K562 (cell line): ENCODE results near the gene NECAB3. TPM values are rescaled to one million over a fixed set of nuclear protein-coding genes. Genes with fewer than 3 reads are reported as not detected.

Source experiments
- ARID4B ChIP-seq: sonication (generic); formaldehyde crosslinking; IDR thresholded peaks from 2 replicates; pipeline ENCODE4 v1.8.0; 2022; ENCODE audit warnings: mild to moderate bottlenecking, missing genetic modification reagents
- ETV1 ChIP-seq: fragments of 450-650 bp; conservative IDR thresholded peaks from 2 replicates; pipeline ENCODE4 v1.6.1; 2016; ENCODE audit warnings: missing genetic modification characterization, control low read depth, low read depth, missing compliant biosample characterization
- FOXO4 ChIP-seq: fragments of 450-650 bp; formaldehyde crosslinking; IDR thresholded peaks from 2 replicates; pipeline ENCODE4 v1.4.0; 2020; ENCODE audit warnings: mild to moderate bottlenecking, moderate library complexity
- GABPA ChIP-seq: fragments of 200-800 bp; sonication (Bioruptor generic); conservative IDR thresholded peaks from 2 replicates; pipeline ENCODE4 v1.6.1; 2016; ENCODE audit warnings: low read depth, missing genetic modification characterization, missing compliant biosample characterization
- OTX1 ChIP-seq: fragments of 450-650 bp; formaldehyde crosslinking; IDR thresholded peaks from 2 replicates; pipeline ENCODE4 v1.4.0; 2022; ENCODE audit warnings: mild to moderate bottlenecking
- POLR2B ChIP-seq: fragments of 450-650 bp; IDR thresholded peaks from 2 replicates; pipeline ENCODE4 v1.6.1; 2018; ENCODE audit warnings: low read depth; ENCODE audit not compliant: partially characterized antibody
- TCF15 ChIP-seq: fragments of 250-450 bp; sonication (Bioruptor Pico); IDR thresholded peaks from 2 replicates; pipeline ENCODE4 v1.8.0; 2022; ENCODE audit warnings: moderate library complexity, mild to moderate bottlenecking, inconsistent platforms
- ZNF586 ChIP-seq: fragments of 450-650 bp; formaldehyde crosslinking; conservative IDR thresholded peaks from 2 replicates; pipeline ENCODE4 v1.4.0; 2020; ENCODE audit warnings: mild to moderate bottlenecking, moderate library complexity
- ZNF77 ChIP-seq: fragments of 250-450 bp; sonication (Bioruptor Pico); IDR thresholded peaks from 2 replicates; pipeline ENCODE4 v1.5.0; 2020
- polyA plus RNA-seq, 8 experiments: library from polyadenylated mRNA; depleted of rRNA in 4 of 8; stranded (reverse) in 5 of 8; unstranded in 3 of 8; fragments of >200 nt; fragmentation: Nextera tagmentation in 2 of 8; fragmentation: Illumina TruSeq in 1 of 8; extraction: Ambion mirVana in 2 of 8; extraction: Trizol in 1 of 8; gene quantifications; 2 replicates each; pipeline versions ENCODE4 v1.2.1 to v1.2.3, GENCODE V29; 2011 to 2014; ENCODE audit warnings: inconsistent platforms in 1 of 8, missing spikeins in 1 of 8
- total RNA-seq, 7 experiments: library from RNA; depleted of rRNA in 6 of 7; stranded (reverse); fragments of >200 nt in 6 of 7; fragmentation: Illumina TruSeq in 2 of 7; extraction: Trizol in 2 of 7; gene quantifications; 2 replicates each; pipeline versions ENCODE4 v1.2.1 to v1.2.3, GENCODE V29; 2011 to 2021; ENCODE audit warnings: low replicate concordance in 1 of 7
- TF ChIP-seq, protein P1 (sequence below), 2 experiments: fragments of 200-800 bp in 1 of 2; sonication (Bioruptor generic) in 1 of 2; sonication (generic) in 1 of 2; formaldehyde crosslinking in 1 of 2; IDR thresholded peaks in 1 of 2; conservative IDR thresholded peaks in 1 of 2; 2 replicates each; pipeline versions ENCODE4 v1.5.0 to v1.6.1; 2016 to 2020; ENCODE audit warnings: missing compliant biosample characterization in 1 of 2, missing genetic modification characterization in 1 of 2, missing genetic modification reagents in 1 of 2
- TF ChIP-seq, protein P2 (sequence below): sonication (generic); formaldehyde crosslinking; IDR thresholded peaks from 2 replicates; pipeline ENCODE4 v1.8.1; 2023; ENCODE audit warnings: mild to moderate bottlenecking, missing genetic modification reagents
- TF ChIP-seq, protein P3 (sequence below), 2 experiments: IDR thresholded peaks; 2 replicates each; pipeline ENCODE4 v1.6.1; 2011; ENCODE audit warnings: borderline replicate concordance in 1 of 2, control low read depth in 1 of 2, low read depth in 1 of 2, low read length in 1 of 2, mild to moderate bottlenecking in 1 of 2, mixed read lengths in 1 of 2, moderate library complexity in 1 of 2; ENCODE audit not compliant: insufficient read depth in 1 of 2, insufficient read length in 1 of 2, poor library complexity in 1 of 2, severe bottlenecking in 1 of 2; ENCODE audit errors: extremely low read depth in 1 of 2

Gene NECAB3
- total and polyA plus RNA-seq, 9 of the 15 experiments (the other 6 are each of a cell fraction or from before 2014, with no cell fraction given) = 0.94 to 63.3 (median 31.5) TPM

GRCh38 chr20:33663161-33664084, 10.8 kb downstream of the NECAB3 start (continued):
- TF ChIP-seq TCF15 (no peak), OTX1 (peak; percentile 52; the same call in 1 of the 2 replicates), POLR2B (peak; percentile 52), GABPA (peak; percentile 96), ARID4B (peak; percentile 65), ZNF77 (CRISPR knock-in tag) (0 out of 2 replicates have a peak, but pooled peaks have one; percentile 29), ETV1 (tag) (peak; percentile 34), ZNF586 (CRISPR knock-in tag) (0 out of 2 replicates have a peak, but pooled peaks have one; percentile 42), FOXO4 (CRISPR knock-in tag) (no peak)
- TF ChIP-seq, protein P1, sequence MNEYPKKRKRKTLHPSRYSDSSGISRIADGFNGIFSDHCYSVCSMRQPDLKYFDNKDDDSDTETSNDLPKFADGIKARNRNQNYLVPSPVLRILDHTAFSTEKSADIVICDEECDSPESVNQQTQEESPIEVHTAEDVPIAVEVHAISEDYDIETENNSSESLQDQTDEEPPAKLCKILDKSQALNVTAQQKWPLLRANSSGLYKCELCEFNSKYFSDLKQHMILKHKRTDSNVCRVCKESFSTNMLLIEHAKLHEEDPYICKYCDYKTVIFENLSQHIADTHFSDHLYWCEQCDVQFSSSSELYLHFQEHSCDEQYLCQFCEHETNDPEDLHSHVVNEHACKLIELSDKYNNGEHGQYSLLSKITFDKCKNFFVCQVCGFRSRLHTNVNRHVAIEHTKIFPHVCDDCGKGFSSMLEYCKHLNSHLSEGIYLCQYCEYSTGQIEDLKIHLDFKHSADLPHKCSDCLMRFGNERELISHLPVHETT (CRISPR knock-in tag; conservative IDR thresholded peaks at IDR 0.05 in 1 of 2, IDR thresholded peaks at IDR 0.05 in 1 of 2) = peak in 1 of 2 experiments; percentile 84; a peak in 2 of 4 replicates
- TF ChIP-seq, protein P2, sequence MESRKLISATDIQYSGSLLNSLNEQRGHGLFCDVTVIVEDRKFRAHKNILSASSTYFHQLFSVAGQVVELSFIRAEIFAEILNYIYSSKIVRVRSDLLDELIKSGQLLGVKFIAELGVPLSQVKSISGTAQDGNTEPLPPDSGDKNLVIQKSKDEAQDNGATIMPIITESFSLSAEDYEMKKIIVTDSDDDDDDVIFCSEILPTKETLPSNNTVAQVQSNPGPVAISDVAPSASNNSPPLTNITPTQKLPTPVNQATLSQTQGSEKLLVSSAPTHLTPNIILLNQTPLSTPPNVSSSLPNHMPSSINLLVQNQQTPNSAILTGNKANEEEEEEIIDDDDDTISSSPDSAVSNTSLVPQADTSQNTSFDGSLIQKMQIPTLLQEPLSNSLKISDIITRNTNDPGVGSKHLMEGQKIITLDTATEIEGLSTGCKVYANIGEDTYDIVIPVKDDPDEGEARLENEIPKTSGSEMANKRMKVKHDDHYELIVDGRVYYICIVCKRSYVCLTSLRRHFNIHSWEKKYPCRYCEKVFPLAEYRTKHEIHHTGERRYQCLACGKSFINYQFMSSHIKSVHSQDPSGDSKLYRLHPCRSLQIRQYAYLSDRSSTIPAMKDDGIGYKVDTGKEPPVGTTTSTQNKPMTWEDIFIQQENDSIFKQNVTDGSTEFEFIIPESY (CRISPR knock-in tag) = peak; percentile 69
- TF ChIP-seq, protein P3, sequence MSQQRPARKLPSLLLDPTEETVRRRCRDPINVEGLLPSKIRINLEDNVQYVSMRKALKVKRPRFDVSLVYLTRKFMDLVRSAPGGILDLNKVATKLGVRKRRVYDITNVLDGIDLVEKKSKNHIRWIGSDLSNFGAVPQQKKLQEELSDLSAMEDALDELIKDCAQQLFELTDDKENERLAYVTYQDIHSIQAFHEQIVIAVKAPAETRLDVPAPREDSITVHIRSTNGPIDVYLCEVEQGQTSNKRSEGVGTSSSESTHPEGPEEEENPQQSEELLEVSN (IDR thresholded peaks at IDR 0.05; ENCODE audit: borderline replicate concordance in 1 of 2, extremely low read depth in 1 of 2, insufficient read depth in 1 of 2, insufficient read length in 1 of 2, low read depth in 1 of 2, low read length in 1 of 2, poor library complexity in 1 of 2, severe bottlenecking in 1 of 2) = peak; percentile 62 to 74
